Fibroblast of skin of right quadriceps (primary cell): Measurements from ENCODE around the gene DHRS1.
A peak's percentile ranks its signal among the peaks of the same experiment; 100 is the strongest.

ENCODE experiments used
- DNase-seq: peaks from one replicate; pipeline ENCODE4 v3.0.0-alpha.2; 2013

The DHRS1 gene

DNA sequence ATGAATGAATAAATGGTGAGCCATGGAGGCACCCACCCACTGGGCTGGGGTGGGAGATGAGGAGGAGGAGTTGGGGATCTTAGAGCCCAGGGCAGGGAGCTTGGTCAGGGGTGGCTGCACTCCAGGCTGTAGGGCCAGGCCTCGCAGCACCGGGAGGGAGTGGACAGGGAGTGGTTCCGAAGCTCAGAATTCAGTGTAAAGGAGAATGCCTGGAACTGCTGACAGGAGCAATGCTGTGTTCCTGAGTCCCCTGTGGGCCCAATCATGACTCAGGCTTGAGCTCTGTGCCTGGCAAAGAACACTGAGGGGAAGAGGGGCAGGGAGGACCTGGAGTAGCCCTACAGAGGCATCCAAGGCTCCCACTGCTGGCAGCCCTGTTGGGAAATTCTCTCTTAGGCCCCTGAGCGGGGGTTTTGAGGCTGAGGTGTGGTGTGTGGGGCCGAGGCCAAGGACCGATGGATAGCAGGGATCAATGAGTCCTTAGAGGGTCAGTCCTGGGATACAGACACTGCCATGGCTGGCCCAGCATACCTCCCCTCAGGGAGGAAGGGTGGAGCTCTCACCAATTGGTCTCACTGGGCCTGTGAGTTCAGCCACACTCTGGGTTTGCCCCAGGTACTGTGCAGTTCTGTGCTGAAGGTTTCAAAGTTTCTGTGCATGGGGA, 18.7 kb downstream of the DHRS1 start:
- no peak for DNase-seq

- no peak for DNase-seq
These were observed 20.0 kb downstream of the DHRS1 start for GRCh38 chr14:24279301-24280186.

GRCh38 chr14:24278424-24278823, 21.2 kb downstream of the DHRS1 start:
- DNase-seq: no peak

DNA sequence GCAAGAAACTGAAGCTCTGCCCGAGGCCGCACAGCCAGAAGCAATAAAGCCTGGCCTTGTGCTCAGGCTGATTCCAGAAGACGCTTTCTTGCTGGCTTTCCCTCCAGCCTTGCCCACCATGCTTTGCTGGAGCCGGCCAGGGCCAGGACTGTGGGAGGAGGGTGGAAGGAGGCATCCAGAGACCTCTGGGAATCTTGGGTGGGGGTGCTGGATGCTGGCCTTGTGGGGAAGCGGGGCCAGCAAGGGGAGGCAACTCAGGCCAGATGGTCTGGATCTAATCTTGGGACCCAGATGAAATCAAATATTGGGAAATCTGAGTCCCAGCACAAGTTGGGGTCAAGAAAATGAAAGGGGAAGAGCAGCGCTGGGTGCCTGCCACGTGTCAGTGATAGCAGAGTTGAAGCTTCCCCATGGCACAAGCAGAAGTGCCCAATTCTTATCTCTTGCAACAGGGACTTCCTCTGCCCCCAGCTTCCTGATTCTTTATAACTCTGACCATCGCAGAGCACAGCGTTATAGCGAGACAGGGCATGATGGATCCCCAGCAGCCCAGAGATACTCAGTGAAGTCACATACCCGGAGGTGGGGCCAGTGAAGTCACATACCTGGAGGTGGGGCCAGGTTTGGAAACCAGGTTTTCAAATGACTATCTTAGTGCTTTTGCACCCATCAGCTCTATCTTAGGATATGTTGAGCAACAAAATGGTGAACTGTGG, 21.8 kb downstream of the DHRS1 start:
- no peak for DNase-seq

DNA sequence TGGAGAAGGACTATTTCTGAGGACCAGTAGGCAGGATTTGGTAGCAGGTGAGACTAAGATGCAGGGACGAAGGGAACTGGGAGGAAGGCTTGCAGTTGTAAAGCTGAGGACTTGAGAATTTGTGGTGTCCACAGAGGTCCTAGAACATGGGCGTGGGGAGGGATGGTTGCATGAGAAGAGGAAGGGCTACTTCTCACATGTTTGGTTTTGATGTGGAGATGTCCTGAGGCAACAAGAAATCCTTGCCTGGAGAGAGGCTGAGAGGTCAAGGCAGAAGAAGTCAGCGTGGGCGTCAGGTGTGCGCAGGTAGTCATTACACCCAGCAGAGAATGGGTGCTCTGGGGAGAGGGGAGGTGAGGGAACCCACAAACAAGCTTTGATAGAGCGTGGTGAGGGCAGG, 22.5 kb downstream of the DHRS1 start:
- no peak for DNase-seq

DNA sequence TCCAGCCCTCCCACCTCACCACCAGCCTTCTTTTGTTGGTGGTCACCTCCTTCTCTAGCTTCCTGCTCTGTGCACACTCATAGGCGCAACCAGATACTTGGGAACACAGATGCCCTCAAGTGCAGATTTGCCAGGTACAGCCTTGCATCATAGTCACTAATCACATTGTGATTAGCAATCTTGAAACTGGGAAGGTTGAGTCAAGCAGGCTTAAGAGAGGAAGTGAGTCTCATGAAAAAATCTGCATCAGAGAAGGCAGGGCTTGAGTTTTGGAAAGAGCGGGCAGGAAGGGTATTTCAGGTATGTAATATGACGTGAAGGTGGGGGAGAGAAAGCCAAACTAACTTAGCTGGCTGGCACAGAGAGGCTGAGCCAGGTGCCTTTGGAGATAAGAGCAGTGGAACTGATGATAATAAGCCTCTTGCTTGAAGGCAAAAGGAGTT, 25.5 kb downstream of the DHRS1 start:
- DNase-seq: no peak

DNA sequence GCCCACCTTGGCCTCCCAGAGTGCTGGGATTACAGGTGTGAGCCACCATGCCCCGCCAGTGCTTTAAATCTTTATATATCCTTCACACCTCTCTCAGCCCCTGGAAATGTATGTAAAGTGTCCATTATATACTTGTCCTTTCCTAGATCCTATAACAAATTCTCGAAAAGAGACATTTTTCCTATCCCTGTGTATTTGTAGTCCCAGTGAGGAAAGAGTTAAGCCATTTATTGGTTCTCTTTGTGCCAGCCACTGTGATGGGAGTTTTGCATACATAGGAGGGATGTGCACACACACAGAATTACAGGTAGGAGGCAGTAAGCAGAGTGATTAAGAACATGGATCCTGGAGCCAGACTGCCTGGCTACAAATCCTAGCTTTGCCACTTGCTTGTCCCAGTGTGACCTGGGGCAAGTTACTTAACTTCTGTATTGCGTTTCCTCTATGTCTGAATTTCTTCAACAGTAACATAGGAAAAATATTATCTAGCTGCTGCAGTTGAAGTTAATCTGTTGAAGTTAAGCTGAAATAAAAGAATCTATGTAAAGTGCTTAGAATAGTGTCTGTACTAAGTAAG, 26.1 kb downstream of the DHRS1 start:
- DNase-seq: no peak

- DNase-seq: no peak
These were observed 27.1 kb downstream of the DHRS1 start for GRCh38 chr14:24272467-24272866.

- DNase-seq: no peak
These were observed 27.7 kb downstream of the DHRS1 start for GRCh38 chr14:24271834-24272263.

- peak; percentile 84 for DNase-seq
These were observed 28.3 kb downstream of the DHRS1 start, which contains the start of gene RABGGTA for GRCh38 chr14:24271134-24271833. Gene RABGGTA (minus strand): TSS chr14:24271597. CDS start chr14:24271115, 482 bp downstream.

GRCh38 chr14:24270537-24271133, 28.9 kb downstream of the DHRS1 start:
- DNase-seq: no peak

GRCh38 chr14:24269910-24270536, 29.6 kb downstream of the DHRS1 start:
- no peak for DNase-seq

GRCh38 chr14:24269368-24269767, 30.2 kb downstream of the DHRS1 start:
- no peak for DNase-seq

DNA sequence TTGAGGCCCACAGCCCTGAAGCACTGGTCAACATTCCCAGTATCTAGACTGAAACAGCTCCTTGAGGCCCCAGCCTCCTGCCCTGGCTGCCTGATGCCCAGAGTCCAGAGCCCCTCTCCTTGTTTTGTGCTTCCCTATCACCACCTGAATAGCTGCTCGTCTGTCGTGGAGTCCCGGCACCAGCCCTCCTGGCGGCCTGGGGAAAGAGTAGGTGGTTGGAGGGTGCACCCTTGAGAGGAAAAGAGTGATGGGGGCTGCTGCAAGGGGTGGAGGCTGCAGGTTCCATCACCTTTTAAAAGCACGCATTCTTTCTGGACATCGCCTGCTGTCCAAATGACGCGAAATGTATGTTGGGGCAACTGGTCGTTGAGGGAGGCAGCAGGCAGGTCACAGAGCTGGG, 31.4 kb downstream of the DHRS1 start:
- DNase-seq: no peak

- no peak for DNase-seq
These were observed 32.1 kb downstream of the DHRS1 start for GRCh38 chr14:24267516-24267915.

DNA sequence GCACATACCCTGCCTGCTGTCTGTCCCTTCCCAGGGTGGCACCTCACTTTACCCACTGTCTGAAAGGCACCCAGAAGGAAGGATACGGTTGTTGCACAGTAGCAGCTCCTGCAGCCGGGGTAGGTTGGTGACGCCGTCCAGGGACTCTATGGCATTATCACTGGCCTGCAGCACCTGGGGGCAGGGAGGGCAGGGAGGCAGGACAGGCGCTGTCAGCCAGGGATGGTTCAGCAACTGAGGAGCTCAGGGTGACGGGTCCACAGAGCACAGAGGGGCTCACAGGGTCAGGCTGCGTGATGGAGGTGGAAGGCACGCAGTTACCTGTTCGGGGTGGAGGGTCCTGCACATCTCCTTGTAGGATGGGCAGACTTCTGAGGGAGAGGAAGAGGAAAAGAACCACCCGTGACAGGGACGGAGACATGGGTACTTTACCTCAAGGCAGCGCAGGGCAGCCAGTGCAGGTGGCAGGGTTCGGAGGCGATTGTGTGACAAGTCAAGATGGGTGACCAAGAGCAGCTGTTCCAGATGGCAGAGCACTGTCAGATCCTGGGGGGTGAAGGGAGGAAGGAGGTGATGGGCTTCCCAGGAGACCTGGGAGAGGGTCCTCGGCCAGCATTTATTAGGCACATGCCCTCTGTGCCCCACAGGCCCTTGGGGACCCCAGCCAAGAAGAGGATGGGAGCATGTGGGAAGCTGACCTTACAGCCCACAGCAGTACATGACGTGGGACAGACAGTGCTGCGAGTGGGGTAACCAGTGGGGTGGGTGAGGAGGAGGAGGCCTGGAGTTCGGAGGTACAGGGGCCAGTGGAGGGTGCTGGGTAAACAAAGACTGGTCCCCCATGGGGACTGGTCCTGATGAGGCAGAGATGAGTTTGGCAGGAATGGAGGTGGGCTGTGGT, 33.0 kb downstream of the DHRS1 start:
- no peak for DNase-seq

- no peak for DNase-seq
These were observed 35.3 kb downstream of the DHRS1 start for GRCh38 chr14:24264298-24264697.

GRCh38 chr14:24263848-24264247, 35.7 kb downstream of the DHRS1 start:
- no peak for DNase-seq

GRCh38 chr14:24262821-24263733, 36.5 kb downstream of the DHRS1 start, which contains the start of gene TGM1:
Gene TGM1 (minus strand): TSS chr14:24263177. CDS start chr14:24262352, 825 bp downstream.
- DNase-seq: no peak
